SK-N-SH (cell line): ENCODE results near the gene DROSHA. TPM values are rescaled to one million over a fixed set of nuclear protein-coding genes. Genes with fewer than 3 reads are reported as not detected.

ENCODE experiments used
- CTCF ChIA-PET: fragments of 300-600, 350-600 bp; formaldehyde crosslinking; extraction: SDS; loops from one replicate; lab custom pipeline; 2021; lab: Yijun Ruan, JAX
- POLR2A ChIA-PET: fragments of 350-600 bp; sonication (Branson Sonifier 250); formaldehyde crosslinking; extraction: SDS; loops from one replicate; lab custom pipeline; 2020; ENCODE audit warnings: antibody characterized with exemption, inconsistent platforms; lab: Yijun Ruan, JAX
- DNase-seq: peaks from one replicate; pipeline ENCODE4 v3.0.0; 2012
- H2AFZ ChIP-seq: fragments of 200-600 bp; sonication (generic); 2 replicates; pipeline ENCODE4 v1.8.1; 2016; ENCODE audit warnings: antibody characterized with exemption, mild to moderate bottlenecking, low read depth
- H3F3A ChIP-seq: fragments of 200-600 bp; sonication (generic); replicated peaks from 2 replicates; pipeline ENCODE3; 2016; ENCODE audit warnings: antibody characterized with exemption, mild to moderate bottlenecking; ENCODE audit not compliant: insufficient read depth
- H3K27ac ChIP-seq, 2 experiments: fragments of 200-500 bp in 1 of 2; fragments of 200-600 bp in 1 of 2; sonication (Bioruptor generic) in 1 of 2; sonication (generic), shearing (Covaris generic) in 1 of 2; 2 replicates each; pipeline versions ENCODE4 v1.5.1 to v1.6.1; 2014 to 2016; ENCODE audit warnings: low read depth in 2 of 2, inconsistent platforms in 1 of 2, low read length in 1 of 2, mild to moderate bottlenecking in 1 of 2, mixed read lengths in 1 of 2
- H3K27me3 ChIP-seq: fragments of 200-600 bp; sonication (generic), shearing (Covaris generic); 2 replicates; pipeline ENCODE4 v1.6.1; 2016; ENCODE audit warnings: mixed run types; ENCODE audit not compliant: insufficient read depth
- H3K36me3 ChIP-seq, 2 experiments: fragments of 200-500 bp in 1 of 2; fragments of 200-600 bp in 1 of 2; sonication (Bioruptor generic) in 1 of 2; sonication (generic) in 1 of 2; replicated peaks in 1 of 2; 2 replicates each; pipeline versions ENCODE3 to v1.5.1; 2014 to 2016; ENCODE audit warnings: low read length in 1 of 2, mild to moderate bottlenecking in 1 of 2; ENCODE audit not compliant: insufficient read depth in 2 of 2, control insufficient read depth in 1 of 2
- H3K4me1 ChIP-seq, 2 experiments: fragments of 200-500 bp in 1 of 2; fragments of 200-600 bp in 1 of 2; sonication (Bioruptor generic) in 1 of 2; sonication (generic), shearing (Covaris generic) in 1 of 2; 2 replicates each; pipeline versions ENCODE4 v1.5.1 to v1.6.1; 2014 to 2016; ENCODE audit warnings: low read depth in 1 of 2, low read length in 1 of 2, mixed run types in 1 of 2; ENCODE audit not compliant: insufficient read depth in 2 of 2, control insufficient read depth in 1 of 2
- H3K4me2 ChIP-seq: fragments of 200-600 bp; sonication (generic), shearing (Covaris generic); 2 replicates; pipeline ENCODE4 v1.6.1; 2017; ENCODE audit warnings: mixed run types
- H3K4me3 ChIP-seq, 2 experiments: fragments of 200-500 bp in 1 of 2; fragments of 200-600 bp in 1 of 2; sonication (Bioruptor generic) in 1 of 2; sonication (generic), shearing (Covaris generic) in 1 of 2; 2 replicates each; pipeline versions ENCODE4 v1.5.1 to v1.8.1; 2014 to 2016; ENCODE audit warnings: low read depth in 2 of 2, inconsistent platforms in 1 of 2, low read length in 1 of 2, mild to moderate bottlenecking in 1 of 2, mixed read lengths in 1 of 2, moderate library complexity in 1 of 2
- H3K79me2 ChIP-seq: fragments of 200-600 bp; sonication (generic); 2 replicates; pipeline ENCODE4 v1.8.1; 2017; ENCODE audit warnings: mild to moderate bottlenecking; ENCODE audit not compliant: insufficient read depth
- H3K9ac ChIP-seq: fragments of 200-600 bp; sonication (generic); 2 replicates; pipeline ENCODE4 v1.6.1; 2017; ENCODE audit warnings: mixed run types
- H3K9me2 ChIP-seq: fragments of 200-600 bp; sonication (generic); 2 replicates; pipeline ENCODE4 v1.6.1; 2017; ENCODE audit warnings: mixed run types
- H3K9me3 ChIP-seq: fragments of 200-600 bp; sonication (generic); 2 replicates; pipeline ENCODE4 v1.6.1; 2017; ENCODE audit warnings: mixed run types, mild to moderate bottlenecking, moderate library complexity
- H4K20me1 ChIP-seq: fragments of 200-600 bp; sonication (generic); 2 replicates; pipeline ENCODE4 v1.6.1; 2017; ENCODE audit warnings: mild to moderate bottlenecking, mixed run types; ENCODE audit not compliant: insufficient read depth
- ELF1 ChIP-seq: IDR thresholded peaks from 2 replicates; pipeline ENCODE4 v1.4.0; 2012
- EP300 ChIP-seq, 2 experiments: IDR thresholded peaks; 2 replicates each; pipeline versions ENCODE4 v1.4.0 to v1.6.1; 2012; ENCODE audit warnings: borderline replicate concordance in 1 of 2, low read depth in 1 of 2, low read length in 1 of 2
- FOXM1 ChIP-seq: IDR thresholded peaks from 2 replicates; pipeline ENCODE4 v1.4.0; 2012; ENCODE audit warnings: low read depth, mild to moderate bottlenecking
- GABPA ChIP-seq: IDR thresholded peaks from 2 replicates; pipeline ENCODE4 v1.4.0; 2012; ENCODE audit warnings: low read depth, mild to moderate bottlenecking
- GATA2 ChIP-seq: sonication (generic); formaldehyde crosslinking; IDR thresholded peaks from 2 replicates; pipeline ENCODE4 v1.5.0; 2020; ENCODE audit warnings: mild to moderate bottlenecking, missing genetic modification reagents
- JUND ChIP-seq: IDR thresholded peaks from 2 replicates; pipeline ENCODE4 v1.4.0; 2012
- MAX ChIP-seq: IDR thresholded peaks from 2 replicates; pipeline ENCODE4 v1.4.0; 2012; ENCODE audit warnings: low read depth
- NFIC ChIP-seq: IDR thresholded peaks from 2 replicates; pipeline ENCODE4 v1.4.0; 2012; ENCODE audit warnings: borderline replicate concordance
- NRF1 ChIP-seq: IDR thresholded peaks from 2 replicates; pipeline ENCODE4 v1.6.1; 2012; ENCODE audit warnings: low read depth, mild to moderate bottlenecking, low read length
- PBX3 ChIP-seq: IDR thresholded peaks from 2 replicates; pipeline ENCODE4; 2012
- RXRA ChIP-seq: IDR thresholded peaks from 2 replicates; pipeline ENCODE4 v1.4.0; 2012; ENCODE audit warnings: low read depth, mild to moderate bottlenecking, borderline replicate concordance
- SIN3A ChIP-seq: IDR thresholded peaks from 2 replicates; pipeline ENCODE4 v1.6.1; 2012; ENCODE audit warnings: low read depth, mild to moderate bottlenecking, low read length, moderate library complexity, borderline replicate concordance
- SMC3 ChIP-seq: IDR thresholded peaks from 2 replicates; pipeline ENCODE4 v1.6.1; 2012; ENCODE audit warnings: low read depth, low read length, improper control_type of control experiment
- TCF12 ChIP-seq: IDR thresholded peaks from 2 replicates; pipeline ENCODE4 v1.4.0; 2012
- TEAD4 ChIP-seq: IDR thresholded peaks from 2 replicates; pipeline ENCODE4 v1.4.0; 2012; ENCODE audit warnings: mild to moderate bottlenecking, borderline replicate concordance; ENCODE audit not compliant: insufficient read depth
- ZBTB33 ChIP-seq: IDR thresholded peaks from 2 replicates; pipeline ENCODE4 v1.4.0; 2012; ENCODE audit warnings: low read depth, borderline replicate concordance
- WGBS: methylation state at CpG from one replicate; pipeline ENCODE4 v1.1.6; 2017; ENCODE audit warnings: low lambda C conversion rate; 5-methylcytosine and 5-hydroxymethylcytosine counted together
- polyA plus RNA-seq, 3 experiments: library from polyadenylated mRNA; depleted of rRNA; stranded (reverse); fragments of >200 nt; gene quantifications; 2 replicates each; pipeline ENCODE4 v1.2.3, GENCODE V29; 2012
- TF ChIP-seq, protein P1 (sequence below): fragments of 150-350 bp; IDR thresholded peaks from 2 replicates; pipeline ENCODE4 v1.6.1; 2016; ENCODE audit warnings: mild to moderate bottlenecking, low read depth, low read length
- TF ChIP-seq, protein P2 (sequence below): fragments of 150-350 bp; IDR thresholded peaks from 2 replicates; pipeline ENCODE4 v1.6.1; 2017; ENCODE audit warnings: antibody characterized with exemption, low read length, low read depth, borderline replicate concordance

Gene DROSHA
- polyA plus RNA-seq, 1 of the 3 experiments (the other 2 are of a cell fraction): 49.3 TPM

DNA sequence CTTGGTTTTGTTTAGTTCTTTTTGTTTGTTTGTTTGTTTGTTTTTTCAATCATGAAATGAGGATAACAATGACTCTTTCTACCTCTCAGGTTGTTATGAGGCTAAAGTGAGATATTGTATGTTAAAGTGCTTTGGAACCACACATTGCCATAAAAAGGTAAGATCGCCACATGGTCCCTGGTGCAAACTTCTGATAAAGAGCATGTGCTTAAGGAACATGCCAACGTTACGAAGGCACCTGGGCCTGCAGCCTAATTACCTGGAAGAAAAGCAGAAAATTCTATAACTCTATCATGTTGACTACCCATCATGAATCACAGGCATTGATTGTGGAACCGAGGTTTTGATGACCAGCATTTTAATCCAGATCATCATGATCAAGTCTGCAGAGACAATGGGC is 151.8 kb downstream of the DROSHA start:
- Histone ChIP-seq H3K4me2 (no peak overlapping the region), H3K9me2 (no peaks in the 10 kb centered on the region), H3K4me3 (no peak overlapping the region), H3K4me1 (peaks cover 4 to 12% of the 10 kb centered on the region in 2 experiments; a peak in 2 of 4 replicates), H3K79me2 (no peaks in the 10 kb centered on the region), H2AFZ (no peak overlapping the region), H3K9ac (no peak overlapping the region), H3F3A (no peaks in the 10 kb centered on the region), H3K36me3 (no peaks in the 10 kb centered on the region), H3K9me3 (no peaks in the 10 kb centered on the region), H3K27me3 (no peaks in the 10 kb centered on the region), H3K27ac (no peak overlapping the region), H4K20me1 (no peaks in the 10 kb centered on the region)
- POLR2A ChIA-PET: no interaction called here
- no peak for DNase-seq
- 88% methylated on average over 4 of the region's 4 CpGs for WGBS
- CTCF ChIA-PET: interaction anchor here (1.1 kb wide), 1 partner anchor 109 kb away, joined by 3 read pairs; no protein-coding TSS in a partner anchor
- TF ChIP-seq RXRA: no peak
- TF ChIP-seq GATA2 (CRISPR knock-in tag): peak; percentile 12; the same call in 1 of the 2 replicates

DNA sequence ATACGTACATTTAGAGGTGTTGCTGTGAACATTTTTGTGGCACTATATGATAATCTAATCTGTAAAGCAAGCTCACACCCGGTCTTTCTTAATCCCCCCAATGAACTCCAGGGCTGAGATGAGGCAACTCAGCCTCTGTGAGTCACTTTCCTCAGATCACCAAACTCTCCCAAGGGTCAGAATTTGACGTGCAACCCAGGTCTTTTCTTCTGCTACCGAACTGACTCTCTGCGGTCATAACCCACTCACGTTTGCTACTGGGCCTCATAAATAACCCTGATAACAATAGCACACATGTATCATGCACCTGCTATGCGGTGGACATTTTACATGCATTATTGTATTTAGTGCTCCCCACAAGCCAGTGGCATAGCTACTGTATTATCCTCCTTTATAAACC is 153.1 kb downstream of the DROSHA start:
- no peaks in the 10 kb centered on the region for H4K20me1 ChIP-seq
- no peaks in the 10 kb centered on the region for H3K27me3 ChIP-seq
- no peak overlapping the region for H3K27ac ChIP-seq
- no peak overlapping the region for H3K4me3 ChIP-seq
- no peak for DNase-seq
- no peaks in the 10 kb centered on the region for H3K9me2 ChIP-seq
- H2AFZ ChIP-seq: no peak overlapping the region
- no peaks in the 10 kb centered on the region for H3K79me2 ChIP-seq
- H3K36me3 ChIP-seq: no peaks in the 10 kb centered on the region
- TF ChIP-seq TCF12 (no peak), ELF1 (no peak), SIN3A (no peak), TEAD4 (no peak), SMC3 (no peak), PBX3 (no peak), MAX (no peak)
- TF ChIP-seq, protein P1, sequence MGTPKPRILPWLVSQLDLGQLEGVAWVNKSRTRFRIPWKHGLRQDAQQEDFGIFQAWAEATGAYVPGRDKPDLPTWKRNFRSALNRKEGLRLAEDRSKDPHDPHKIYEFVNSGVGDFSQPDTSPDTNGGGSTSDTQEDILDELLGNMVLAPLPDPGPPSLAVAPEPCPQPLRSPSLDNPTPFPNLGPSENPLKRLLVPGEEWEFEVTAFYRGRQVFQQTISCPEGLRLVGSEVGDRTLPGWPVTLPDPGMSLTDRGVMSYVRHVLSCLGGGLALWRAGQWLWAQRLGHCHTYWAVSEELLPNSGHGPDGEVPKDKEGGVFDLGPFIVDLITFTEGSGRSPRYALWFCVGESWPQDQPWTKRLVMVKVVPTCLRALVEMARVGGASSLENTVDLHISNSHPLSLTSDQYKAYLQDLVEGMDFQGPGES: no peak
- H3K4me1 ChIP-seq: peaks cover 4 to 8% of the 10 kb centered on the region in 2 experiments; a peak in 2 of 4 replicates
- H3K4me2 ChIP-seq: no peak overlapping the region
- H3K9ac ChIP-seq: no peak overlapping the region
- CTCF ChIA-PET: interaction anchor here (1.1 kb wide), 1 partner anchor 108 kb away, joined by 3 read pairs; no protein-coding TSS in a partner anchor
- H3K9me3 ChIP-seq: no peaks in the 10 kb centered on the region
- no peaks in the 10 kb centered on the region for H3F3A ChIP-seq
- POLR2A ChIA-PET: no interaction called here
- 76% methylated on average over 7 of the region's 7 CpGs for WGBS

GRCh38 chr5:31378136-31378535 is 153.8 kb downstream of the DROSHA start:
- H3K4me3 ChIP-seq: no peak overlapping the region
- ChIA-PET CTCF (no interaction called here), POLR2A (no interaction called here)
- TF ChIP-seq RXRA (no peak), EP300 (IDR thresholded peaks at IDR 0.05; ENCODE audit: borderline replicate concordance in 1 of 2, low read depth in 1 of 2, low read length in 1 of 2) (no peak), TEAD4 (no peak), TCF12 (no peak), NRF1 (no peak), JUND (no peak), GABPA (no peak), SIN3A (no peak), NFIC (no peak), FOXM1 (no peak), ZBTB33 (no peak), ELF1 (no peak)
- TF ChIP-seq, protein P2, sequence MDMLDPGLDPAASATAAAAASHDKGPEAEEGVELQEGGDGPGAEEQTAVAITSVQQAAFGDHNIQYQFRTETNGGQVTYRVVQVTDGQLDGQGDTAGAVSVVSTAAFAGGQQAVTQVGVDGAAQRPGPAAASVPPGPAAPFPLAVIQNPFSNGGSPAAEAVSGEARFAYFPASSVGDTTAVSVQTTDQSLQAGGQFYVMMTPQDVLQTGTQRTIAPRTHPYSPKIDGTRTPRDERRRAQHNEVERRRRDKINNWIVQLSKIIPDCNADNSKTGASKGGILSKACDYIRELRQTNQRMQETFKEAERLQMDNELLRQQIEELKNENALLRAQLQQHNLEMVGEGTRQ: no peak

More at GRCh38 chr5:31378136-31378535, 153.8 kb downstream of the DROSHA start:
- DNase-seq: no peak
- Histone ChIP-seq H3K79me2 (no peaks in the 10 kb centered on the region), H3K36me3 (no peaks in the 10 kb centered on the region), H3K9ac (no peak overlapping the region), H3K9me2 (no peaks in the 10 kb centered on the region), H3K9me3 (no peaks in the 10 kb centered on the region), H4K20me1 (no peaks in the 10 kb centered on the region), H3F3A (no peaks in the 10 kb centered on the region), H3K4me1 (peaks cover 2 to 4% of the 10 kb centered on the region in 2 experiments; a peak in 1 of 4 replicates), H3K27ac (no peak overlapping the region), H3K4me2 (no peak overlapping the region), H3K27me3 (no peaks in the 10 kb centered on the region), H2AFZ (no peak overlapping the region)
